DOHH2 (cell line): ENCODE data around the gene KLHL30.

Experiments
- H3F3A ChIP-seq: fragments of 200-600 bp; sonication (generic), shearing (Covaris generic); 2 replicates; pipeline ENCODE4 v1.6.0; 2016; ENCODE audit warnings: antibody characterized with exemption, mild to moderate bottlenecking; ENCODE audit not compliant: control insufficient read depth, insufficient read depth
- H3K27ac ChIP-seq: fragments of 200-600 bp; sonication (generic); 2 replicates; pipeline ENCODE4 v1.5.1; 2014; ENCODE audit warnings: low read depth, mild to moderate bottlenecking, low read length, moderate library complexity
- H3K27me3 ChIP-seq: fragments of 200-600 bp; sonication (generic); 2 replicates; pipeline ENCODE4 v1.6.1; 2014; ENCODE audit warnings: mild to moderate bottlenecking, low read length, mixed read lengths; ENCODE audit not compliant: control insufficient read depth
- H3K36me3 ChIP-seq: fragments of 200-600 bp; sonication (generic); 2 replicates; pipeline ENCODE4 v1.6.1; 2014; ENCODE audit warnings: mild to moderate bottlenecking, low read length, moderate library complexity, mixed read lengths; ENCODE audit not compliant: control insufficient read depth
- H3K4me1 ChIP-seq: fragments of 200-600 bp; sonication (generic); 2 replicates; pipeline ENCODE4 v1.6.1; 2014; ENCODE audit warnings: mild to moderate bottlenecking, low read length, mixed read lengths; ENCODE audit not compliant: control insufficient read depth
- H3K4me2 ChIP-seq: fragments of 200-600 bp; sonication (generic); 2 replicates; pipeline ENCODE4 v1.6.0; 2014; ENCODE audit warnings: mild to moderate bottlenecking, low read length, moderate library complexity
- H3K4me3 ChIP-seq: fragments of 200-600 bp; sonication (generic); 2 replicates; pipeline ENCODE4 v1.5.1; 2014; ENCODE audit warnings: mild to moderate bottlenecking, low read length, mixed read lengths
- H3K79me2 ChIP-seq: fragments of 200-600 bp; sonication (generic); 2 replicates; pipeline ENCODE4 v1.6.1; 2014; ENCODE audit warnings: mild to moderate bottlenecking, low read length, mixed read lengths; ENCODE audit not compliant: control insufficient read depth
- H3K9me2 ChIP-seq: fragments of 200-600 bp; sonication (generic); replicated peaks from 2 replicates; pipeline ENCODE4 v1.6.1; 2014; ENCODE audit warnings: mild to moderate bottlenecking, low read length, mixed read lengths; ENCODE audit not compliant: control insufficient read depth
- H3K9me3 ChIP-seq: fragments of 200-600 bp; sonication (generic); 2 replicates; pipeline ENCODE4 v1.6.1; 2014; ENCODE audit warnings: antibody characterized with exemption, low read length, mixed read lengths; ENCODE audit not compliant: control insufficient read depth, insufficient read depth
- H4K20me1 ChIP-seq: fragments of 200-600 bp; sonication (generic); 2 replicates; pipeline ENCODE4 v1.6.0; 2014; ENCODE audit warnings: low read depth, mild to moderate bottlenecking, antibody characterized with exemption, low read length, moderate library complexity; ENCODE audit not compliant: control insufficient read depth, insufficient read depth
- EZH2phosphoT487 ChIP-seq: fragments of 200-600 bp; sonication (generic); IDR thresholded peaks from 2 replicates; pipeline ENCODE4 v1.6.1; 2017; ENCODE audit warnings: borderline replicate concordance, mild to moderate bottlenecking, antibody characterized with exemption, low read length, moderate library complexity, mixed read lengths
- TF ChIP-seq, protein P1 (sequence below): fragments of 200-600 bp; sonication (generic); IDR thresholded peaks from one replicate; pipeline ENCODE4 v1.5.1; 2014; ENCODE audit warnings: antibody characterized with exemption, mild to moderate bottlenecking, low read depth, low read length; ENCODE audit not compliant: poor library complexity, severe bottlenecking

Gene KLHL30

DNA sequence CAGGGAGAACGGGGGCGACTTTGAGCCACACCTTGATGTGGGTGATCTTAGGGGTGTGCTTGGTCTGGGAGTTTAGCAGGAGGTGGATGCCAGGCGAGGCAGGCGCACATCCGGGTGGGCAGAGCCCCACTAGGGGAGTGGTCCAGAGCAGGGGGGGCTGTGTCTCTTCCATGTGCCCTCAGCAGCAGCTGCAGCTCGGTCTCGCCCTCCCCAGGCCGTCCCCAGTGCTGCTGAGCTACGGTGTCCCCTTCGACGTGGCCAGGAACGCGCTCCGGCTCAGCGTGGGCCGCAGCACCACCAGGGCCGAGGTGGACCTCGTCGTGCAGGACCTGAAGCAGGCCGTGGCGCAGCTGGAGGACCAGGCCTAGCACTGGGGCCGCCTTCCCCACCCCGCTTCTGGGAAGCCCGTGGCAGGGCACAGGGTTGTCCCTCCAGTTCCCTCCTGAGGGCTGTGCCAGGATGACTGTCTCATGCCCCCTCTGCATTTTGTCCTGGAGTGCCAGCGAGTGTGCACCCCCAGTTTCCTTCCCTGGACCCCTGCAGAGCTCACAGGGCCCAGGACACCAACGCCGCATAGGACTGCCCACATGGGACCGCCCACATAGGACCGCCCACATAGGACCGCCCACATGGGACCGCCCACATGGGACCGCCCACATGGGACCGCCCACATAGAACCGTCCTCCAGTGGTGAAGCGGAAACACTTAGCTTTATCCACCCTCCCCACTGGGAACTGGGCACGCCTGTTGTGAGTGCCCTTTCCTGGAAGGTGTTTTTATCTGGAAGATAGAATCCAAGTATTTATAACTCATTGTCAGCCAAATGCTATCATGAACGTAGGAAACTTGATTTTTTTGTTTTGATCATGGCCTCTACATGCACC, 40.2 kb upstream of the KLHL30 start:
- Histone ChIP-seq H3K4me1 (peaks cover 21% of the 10 kb centered on the region), H3K79me2 (no peaks in the 10 kb centered on the region), H3K27me3 (no peaks in the 10 kb centered on the region), H3K27ac (peak overlapping the region; percentile 32), H3K9me2 (no peaks in the 10 kb centered on the region), H3F3A (peaks cover 6% of the 10 kb centered on the region; the same call in 1 of the 2 replicates), H3K9me3 (no peaks in the 10 kb centered on the region), H4K20me1 (no peaks in the 10 kb centered on the region), H3K36me3 (no peaks in the 10 kb centered on the region), H3K4me3 (peak overlapping the region; percentile 69), H3K4me2 (peak overlapping the region; percentile 95)
- TF ChIP-seq, protein P1, sequence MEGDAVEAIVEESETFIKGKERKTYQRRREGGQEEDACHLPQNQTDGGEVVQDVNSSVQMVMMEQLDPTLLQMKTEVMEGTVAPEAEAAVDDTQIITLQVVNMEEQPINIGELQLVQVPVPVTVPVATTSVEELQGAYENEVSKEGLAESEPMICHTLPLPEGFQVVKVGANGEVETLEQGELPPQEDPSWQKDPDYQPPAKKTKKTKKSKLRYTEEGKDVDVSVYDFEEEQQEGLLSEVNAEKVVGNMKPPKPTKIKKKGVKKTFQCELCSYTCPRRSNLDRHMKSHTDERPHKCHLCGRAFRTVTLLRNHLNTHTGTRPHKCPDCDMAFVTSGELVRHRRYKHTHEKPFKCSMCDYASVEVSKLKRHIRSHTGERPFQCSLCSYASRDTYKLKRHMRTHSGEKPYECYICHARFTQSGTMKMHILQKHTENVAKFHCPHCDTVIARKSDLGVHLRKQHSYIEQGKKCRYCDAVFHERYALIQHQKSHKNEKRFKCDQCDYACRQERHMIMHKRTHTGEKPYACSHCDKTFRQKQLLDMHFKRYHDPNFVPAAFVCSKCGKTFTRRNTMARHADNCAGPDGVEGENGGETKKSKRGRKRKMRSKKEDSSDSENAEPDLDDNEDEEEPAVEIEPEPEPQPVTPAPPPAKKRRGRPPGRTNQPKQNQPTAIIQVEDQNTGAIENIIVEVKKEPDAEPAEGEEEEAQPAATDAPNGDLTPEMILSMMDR = no peak
- no peak for TF ChIP-seq EZH2phosphoT487

DNA sequence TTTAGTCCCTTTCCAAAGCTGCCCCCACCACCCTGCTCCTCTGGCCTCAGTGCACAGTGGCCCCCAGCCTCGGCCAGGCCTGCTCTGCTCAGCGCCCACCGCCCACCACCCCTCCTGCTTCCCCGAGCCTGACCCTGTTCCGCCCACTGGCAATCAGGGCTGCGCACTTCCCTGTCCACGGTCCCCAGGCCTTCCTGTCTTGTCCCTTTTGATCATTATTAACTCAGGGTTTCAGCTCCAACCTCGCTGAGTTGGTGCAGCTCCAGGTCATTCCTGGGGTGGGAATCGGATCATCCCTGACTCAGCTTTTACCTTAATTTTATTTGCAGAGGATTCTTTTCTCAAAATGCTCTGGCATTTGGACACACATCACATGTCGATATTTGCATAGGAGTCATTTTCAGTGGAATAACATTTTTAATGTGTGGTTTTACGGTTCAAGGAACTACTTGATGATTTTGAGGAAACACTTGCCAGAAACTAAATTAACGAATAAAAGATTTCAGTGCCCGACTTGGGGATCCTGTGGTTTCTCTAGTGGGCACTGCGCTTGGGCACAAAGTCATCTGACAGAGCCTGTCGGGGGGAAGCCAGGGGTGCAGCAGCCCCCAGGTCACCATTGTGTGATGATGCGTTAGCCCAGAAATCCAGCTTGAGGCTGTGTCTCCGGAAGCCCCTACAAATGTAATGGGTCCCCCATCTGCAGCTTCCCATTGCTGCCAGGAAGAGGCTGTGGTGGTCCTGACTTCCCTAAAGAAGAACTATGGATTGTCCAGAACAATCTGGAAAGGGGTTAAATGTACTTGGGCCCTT, 39.4 kb upstream of the KLHL30 start:
- peak overlapping the region; percentile 95 for H3K4me2 ChIP-seq
- no peaks in the 10 kb centered on the region for H3K9me3 ChIP-seq
- peaks cover 21% of the 10 kb centered on the region for H3K4me1 ChIP-seq
- no peaks in the 10 kb centered on the region for H3K36me3 ChIP-seq
- TF ChIP-seq, protein P1 = no peak
- no peak for TF ChIP-seq EZH2phosphoT487
- no peaks in the 10 kb centered on the region for H3K79me2 ChIP-seq
- no peaks in the 10 kb centered on the region for H3K27me3 ChIP-seq
- peak overlapping the region; percentile 32 for H3K27ac ChIP-seq
- peaks cover 6% of the 10 kb centered on the region; the same call in 1 of the 2 replicates for H3F3A ChIP-seq
- H3K9me2 ChIP-seq = no peaks in the 10 kb centered on the region
- peak overlapping the region; percentile 69 for H3K4me3 ChIP-seq
- H4K20me1 ChIP-seq = no peaks in the 10 kb centered on the region

DNA sequence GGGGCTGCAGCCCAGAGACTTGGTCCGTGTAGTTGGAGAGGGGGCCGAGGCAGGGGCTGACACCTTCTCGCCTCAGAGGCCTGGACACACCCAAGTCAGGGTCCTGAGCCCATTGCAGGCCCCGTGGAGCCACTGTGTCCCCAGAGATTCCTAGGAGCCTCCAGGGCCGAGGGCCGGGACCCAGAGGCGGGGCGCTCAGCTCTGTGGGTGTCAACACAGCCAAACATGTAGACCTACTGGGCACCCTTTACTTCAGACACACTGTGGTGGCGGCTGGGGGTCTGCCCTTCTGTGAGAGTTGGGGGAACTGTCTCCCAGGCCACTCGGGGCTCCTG, 38.8 kb upstream of the KLHL30 start:
- no peak for TF ChIP-seq EZH2phosphoT487
- TF ChIP-seq, protein P1 = no peak
- Histone ChIP-seq H3F3A (peaks cover 6% of the 10 kb centered on the region; the same call in 1 of the 2 replicates), H3K27ac (no peak overlapping the region), H3K27me3 (no peaks in the 10 kb centered on the region), H4K20me1 (no peaks in the 10 kb centered on the region), H3K36me3 (no peaks in the 10 kb centered on the region), H3K9me3 (no peaks in the 10 kb centered on the region), H3K79me2 (no peaks in the 10 kb centered on the region), H3K9me2 (no peaks in the 10 kb centered on the region), H3K4me1 (peaks cover 21% of the 10 kb centered on the region), H3K4me3 (peak overlapping the region; percentile 69), H3K4me2 (peak overlapping the region; percentile 95)
